B cell (primary cell): ENCODE measurements around the gene PLA2G1B. TPM values are rescaled to one million over a fixed set of nuclear protein-coding genes. Genes with fewer than 3 reads are reported as not detected.
"Not testable (repeated sequence)": the region's sequence is repeated elsewhere in the genome, so short reads cannot be mapped to it uniquely, and the experiment has no call there.

ENCODE experiments used
- ATAC-seq: fragments of 200-7000 bp; cut with Tn5 transposase; one replicate; pipeline ENCODE4 v1.10.0; 2021; ENCODE audit warnings: low read depth, mild to moderate bottlenecking, moderate number of reproducible peaks, moderate library complexity
- CTCF ChIA-PET: fragments of 350-600 bp; sonication (Branson Sonifier 250); formaldehyde crosslinking; loops from one replicate; lab custom pipeline; 2021; ENCODE audit warnings: antibody characterized with exemption, inconsistent platforms; lab: Charles Lee
- POLR2A ChIA-PET: fragments of 350-600 bp; sonication (Branson Sonifier 250); formaldehyde crosslinking; loops from one replicate; lab custom pipeline; 2021; ENCODE audit warnings: antibody characterized with exemption; lab: Charles Lee
- DNase-seq: peaks from one replicate; pipeline ENCODE4 v3.0.0; 2013
- H2AFZ ChIP-seq: 2 replicates; pipeline ENCODE4 v1.6.1; 2012; ENCODE audit warnings: mild to moderate bottlenecking, low read depth, low read length; ENCODE audit not compliant: insufficient read depth, poor library complexity, severe bottlenecking
- H3K27ac ChIP-seq, 2 donors: 1 replicate in 1 of 2; 2 replicates in 1 of 2; pipeline ENCODE4 v1.5.1; 2012 to 2013; ENCODE audit warnings: low read length in 2 of 2, mild to moderate bottlenecking in 2 of 2, moderate library complexity in 1 of 2
- H3K27me3 ChIP-seq, 4 experiments: fragments of 200-600 bp in 1 of 4; sonication (generic) in 1 of 4; replicated peaks in 1 of 4; 1 replicate in 2 of 4; 2 replicates in 2 of 4; pipeline versions ENCODE4 v1.6.1 to v1.7.0; 2013 to 2016; ENCODE audit warnings: low read length in 3 of 4, mild to moderate bottlenecking in 2 of 4, mixed read lengths in 1 of 4, moderate library complexity in 1 of 4; ENCODE audit not compliant: insufficient read depth in 4 of 4, control insufficient read depth in 3 of 4; ENCODE audit errors: control extremely low read depth in 1 of 4
- H3K36me3 ChIP-seq, 2 experiments: replicated peaks in 1 of 2; 1 replicate in 1 of 2; 2 replicates in 1 of 2; pipeline versions ENCODE4 v1.6.1 to v1.7.1; 2013; ENCODE audit warnings: low read length in 1 of 2; ENCODE audit not compliant: insufficient read depth in 2 of 2, control insufficient read depth in 1 of 2; ENCODE audit errors: control extremely low read depth in 1 of 2, extremely low read depth in 1 of 2
- H3K4me1 ChIP-seq, 2 donors: fragments of 200-600 bp in 1 of 2; sonication (generic) in 1 of 2; 1 replicate in 1 of 2; 2 replicates in 1 of 2; pipeline versions ENCODE4 v1.5.1 to v1.6.1; 2013 to 2017; ENCODE audit warnings: low read length in 2 of 2; ENCODE audit not compliant: control insufficient read depth in 2 of 2, insufficient read depth in 2 of 2
- H3K4me2 ChIP-seq: replicated peaks from 2 replicates; pipeline ENCODE3; 2012; ENCODE audit warnings: mild to moderate bottlenecking, low read depth, low read length; ENCODE audit not compliant: poor library complexity, severe bottlenecking
- H3K4me3 ChIP-seq, 5 experiments: fragments of 200-600 bp in 1 of 5; sonication (generic) in 1 of 5; 1 replicate in 3 of 5; 2 replicates in 2 of 5; pipeline versions ENCODE4 v1.5.1 to v1.7.0; 2011 to 2016; ENCODE audit warnings: low read length in 4 of 5, mild to moderate bottlenecking in 4 of 5, low read depth in 2 of 5, control low read depth in 1 of 5, moderate library complexity in 1 of 5; ENCODE audit not compliant: insufficient read depth in 1 of 5; ENCODE audit errors: control extremely low read depth in 1 of 5, extremely low read depth in 1 of 5
- H3K79me2 ChIP-seq: fragments of 200-600 bp; sonication (generic); one replicate; pipeline ENCODE4 v1.6.0; 2016; ENCODE audit warnings: low read length; ENCODE audit not compliant: control insufficient read depth, insufficient read depth
- H3K9ac ChIP-seq: fragments of 200-600 bp; sonication (generic); 2 replicates; pipeline ENCODE4 v1.6.1; 2017; ENCODE audit warnings: mild to moderate bottlenecking, low read length, moderate library complexity
- H3K9me3 ChIP-seq, 3 donors: one replicate each; pipeline versions ENCODE4 v1.6.1 to v1.7.1; 2013; ENCODE audit warnings: low read length in 2 of 3; ENCODE audit not compliant: control insufficient read depth in 2 of 3, insufficient read depth in 1 of 3; ENCODE audit errors: control extremely low read depth in 1 of 3
- H4K20me1 ChIP-seq: 2 replicates; pipeline ENCODE4 v1.6.0; 2012; ENCODE audit warnings: mild to moderate bottlenecking, low read length; ENCODE audit not compliant: insufficient read depth, control insufficient read depth, poor library complexity, severe bottlenecking
- H3K27ac Mint-ChIP-seq: one replicate; pipeline ENCODE4 v1.8.0; 2021; ENCODE audit warnings: mixed read lengths
- H3K27me3 Mint-ChIP-seq: one replicate; pipeline ENCODE4 v1.8.0; 2021; ENCODE audit warnings: mixed read lengths
- H3K4me1 Mint-ChIP-seq: one replicate; pipeline ENCODE4 v1.8.0; 2021; ENCODE audit warnings: mixed read lengths
- H3K4me3 Mint-ChIP-seq: one replicate; pipeline ENCODE4 v1.8.0; 2021; ENCODE audit warnings: mixed read lengths
- H3K9me3 Mint-ChIP-seq: one replicate; pipeline ENCODE4 v1.8.0; 2022; ENCODE audit warnings: mixed read lengths; ENCODE audit not compliant: insufficient read depth
- CTCF ChIP-seq: fragments of 200-600 bp; IDR thresholded peaks from one replicate; pipeline ENCODE4 v1.8.0; 2022; ENCODE audit warnings: antibody characterized with exemption, mild to moderate bottlenecking
- EZH2 ChIP-seq: IDR thresholded peaks from 2 replicates; pipeline ENCODE4 v1.6.1; 2012; ENCODE audit warnings: borderline replicate concordance, low read depth, mild to moderate bottlenecking, moderate library complexity, low read length; ENCODE audit not compliant: insufficient read depth, poor library complexity, severe bottlenecking
- WGBS: methylation state at CpG from one replicate; pipeline ENCODE4 v1.1.5; 2013; ENCODE audit warnings: missing lambda C conversion rate; ENCODE audit not compliant: insufficient coverage; 5-methylcytosine and 5-hydroxymethylcytosine counted together
- intact Hi-C: fragments of 100-400 bp; cut with micrococcal nuclease; formaldehyde crosslinking; loops from one replicate; pipeline ENCODE4 v1.10.0; 2022
- polyA plus RNA-seq: library from polyadenylated mRNA; depleted of rRNA; stranded (reverse); fragments of >200 nt; gene quantifications from 2 replicates; pipeline ENCODE4 v1.2.3, GENCODE V29; 2012
- total RNA-seq, 2 donors: library from RNA; stranded (reverse); fragments of 120-200 nt in 1 of 2; gene quantifications; 1 replicate in 1 of 2; 2 replicates in 1 of 2; pipeline versions ENCODE4 v1.2.3 to v1.2.4, GENCODE V29; 2013 to 2022

The PLA2G1B gene
- total and polyA plus RNA-seq, 2 donors (not counting 1 experiment from before 2014, with no cell fraction given): not detected

GRCh38 chr12:120335447-120335846 lies 7.9 kb upstream of the PLA2G1B start:
- H3K27ac Mint-ChIP-seq, H3K27ac ChIP-seq, H3K4me2 ChIP-seq, ATAC-seq, H2AFZ ChIP-seq, H3K4me1 Mint-ChIP-seq, H3K79me2 ChIP-seq, H4K20me1 ChIP-seq, intact Hi-C loops, H3K4me3 ChIP-seq, H3K9ac ChIP-seq, H3K4me3 Mint-ChIP-seq, H3K36me3 ChIP-seq, POLR2A ChIA-PET, H3K4me1 ChIP-seq: not testable (repeated sequence)
- Mint-ChIP-seq H3K27me3 (peaks cover 19% of the 10 kb centered on the region), H3K9me3 (peaks cover 16% of the 10 kb centered on the region)
- peaks cover 0 to 13% (median 2%) of the 10 kb centered on the region in 4 experiments for H3K27me3 ChIP-seq
- TF ChIP-seq CTCF: peak; percentile 39
- CTCF ChIA-PET: interaction anchor here (0.6 to 1.4 kb wide), 2 partner anchors 33 to 1935 kb away, joined by 4 to 6 read pairs; partner anchors contain the start of gene SIRT4
- H3K9me3 ChIP-seq: peaks cover 3 to 28% (median 26%) of the 10 kb centered on the region in 3 donors
- DNase-seq: peak; percentile 55
- WGBS: 33% methylated on average over 3 of the region's 12 CpGs

- Mint-ChIP-seq H3K9me3 (peaks cover 5% of the 10 kb centered on the region), H3K27me3 (peaks cover 16% of the 10 kb centered on the region), H3K4me3 (no peak overlapping the region), H3K4me1 (peaks cover 2% of the 10 kb centered on the region), H3K27ac (no peak overlapping the region)
- H2AFZ ChIP-seq: no peak overlapping the region
- H3K27ac ChIP-seq: no peak overlapping the region
- DNase-seq: no peak
- no peak overlapping the region for H3K4me2 ChIP-seq
- H3K9me3 ChIP-seq: peaks cover 2 to 19% (median 14%) of the 10 kb centered on the region in 3 donors
- no peaks in the 10 kb centered on the region for H4K20me1 ChIP-seq
- H3K79me2 ChIP-seq: no peaks in the 10 kb centered on the region
- WGBS: no CpG with 5 or more reads among the region's 7 CpGs
- no peak overlapping the region for H3K9ac ChIP-seq
- no peaks in the 10 kb centered on the region for H3K36me3 ChIP-seq
- H3K4me1 ChIP-seq: no peaks in the 10 kb centered on the region
- no peak for ATAC-seq
- no peak overlapping the region for H3K4me3 ChIP-seq
- CTCF ChIA-PET: interaction anchor here (0.6 kb wide), 1 partner anchor 1799 kb away, joined by 3 read pairs; no protein-coding TSS in a partner anchor
- POLR2A ChIA-PET: interaction anchor here (0.6 kb wide), 1 partner anchor 136 kb away, joined by 5 read pairs; no protein-coding TSS in a partner anchor
- intact Hi-C loops: no loop called here
- no peak for TF ChIP-seq CTCF
- no peak for TF ChIP-seq EZH2
- peaks cover 0 to 10% (median 2%) of the 10 kb centered on the region in 4 experiments for H3K27me3 ChIP-seq
Measured at GRCh38 chr12:120332523-120332922, 4.9 kb upstream of the PLA2G1B start.
